GM18502 (cell line): ENCODE data around the gene LAMTOR5.

Experiments used
- ATAC-seq: cut with Tn5 transposase; IDR thresholded peaks from one replicate; pipeline ENCODE4 v1.9.1; 2021; ENCODE audit warnings: mild to moderate bottlenecking; ENCODE audit not compliant: unreplicated experiment, poor library complexity

The LAMTOR5 gene

GRCh38 chr1:110393286-110393685 is 14.2 kb downstream of the LAMTOR5 start:
- no peak for ATAC-seq

- no peak for ATAC-seq
Observed at GRCh38 chr1:110390692-110391245, 16.7 kb downstream of the LAMTOR5 start, which contains the start of gene SLC16A4. Gene SLC16A4, minus strand, starts transcription at chr1:110391026. Its CDS starts 1,703 bp downstream, at chr1:110389323.

GRCh38 chr1:110390096-110390495 is 17.4 kb downstream of the LAMTOR5 start:
- no peak for ATAC-seq

GRCh38 chr1:110387048-110387754 is 20.3 kb downstream of the LAMTOR5 start:
- ATAC-seq = no peak

DNA sequence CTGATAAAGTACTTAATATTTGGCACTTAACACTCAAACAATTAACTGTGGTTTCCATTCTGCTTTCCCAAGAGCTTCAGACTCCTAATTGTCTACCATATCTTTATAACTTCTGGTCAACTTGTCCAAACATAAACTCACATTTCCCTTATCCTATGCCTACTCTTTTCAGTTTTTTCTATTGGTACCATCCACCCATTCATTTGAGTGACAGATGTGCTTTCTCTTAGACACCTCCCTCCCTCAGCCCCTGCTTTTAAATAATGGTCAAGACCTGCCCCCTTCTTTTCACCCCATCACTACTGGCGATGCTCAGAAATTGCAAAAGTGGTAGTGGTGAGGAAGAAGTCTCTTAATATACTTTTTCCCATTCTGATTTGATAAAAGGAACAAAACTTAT is 22.1 kb downstream of the LAMTOR5 start:
- ATAC-seq = no peak

- ATAC-seq = peak; percentile 62
Observed at GRCh38 chr1:110384581-110385321, 22.7 kb downstream of the LAMTOR5 start.

DNA sequence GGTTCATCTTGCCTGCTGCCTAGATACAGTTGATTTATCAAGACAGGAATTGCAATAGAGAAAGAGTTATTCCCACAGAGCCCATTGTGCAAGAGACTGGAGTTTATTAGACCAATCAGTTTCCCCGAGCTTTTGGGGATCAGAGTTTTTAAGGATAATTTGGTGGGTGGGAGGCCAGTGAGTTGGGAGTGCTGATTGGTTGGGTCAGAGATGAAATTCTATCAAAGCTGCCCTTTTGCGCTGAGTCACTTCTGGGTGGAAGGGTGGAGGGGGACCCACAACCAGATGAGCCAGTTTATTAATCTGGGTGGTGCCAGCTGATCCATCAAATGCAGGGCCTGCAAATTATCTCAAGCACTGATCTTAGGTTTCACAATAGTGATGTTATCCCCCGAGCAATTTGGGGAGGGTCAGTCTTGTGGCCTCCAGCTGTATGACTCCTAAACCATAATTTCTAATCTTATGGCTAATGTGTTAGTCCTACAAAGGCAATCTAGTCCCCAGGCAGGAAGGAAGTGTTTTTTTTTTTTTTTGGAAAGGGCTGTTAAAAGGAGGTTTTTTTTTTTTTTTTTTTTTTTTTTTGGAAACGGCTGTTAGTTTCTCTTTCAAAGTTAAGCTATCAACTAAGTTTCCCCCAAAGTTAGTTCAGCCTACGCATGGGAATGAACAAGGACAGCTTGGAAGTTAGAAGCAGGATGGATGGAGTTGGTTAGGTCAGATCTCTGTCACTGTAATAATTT is 24.1 kb downstream of the LAMTOR5 start:
- no peak for ATAC-seq

GRCh38 chr1:110380672-110381283 is 26.7 kb downstream of the LAMTOR5 start:
- no peak for ATAC-seq

- no peak for ATAC-seq
Observed at GRCh38 chr1:110375490-110375889, 32.0 kb downstream of the LAMTOR5 start.

- ATAC-seq = no peak
Observed at GRCh38 chr1:110370827-110371226, 36.7 kb downstream of the LAMTOR5 start.

DNA sequence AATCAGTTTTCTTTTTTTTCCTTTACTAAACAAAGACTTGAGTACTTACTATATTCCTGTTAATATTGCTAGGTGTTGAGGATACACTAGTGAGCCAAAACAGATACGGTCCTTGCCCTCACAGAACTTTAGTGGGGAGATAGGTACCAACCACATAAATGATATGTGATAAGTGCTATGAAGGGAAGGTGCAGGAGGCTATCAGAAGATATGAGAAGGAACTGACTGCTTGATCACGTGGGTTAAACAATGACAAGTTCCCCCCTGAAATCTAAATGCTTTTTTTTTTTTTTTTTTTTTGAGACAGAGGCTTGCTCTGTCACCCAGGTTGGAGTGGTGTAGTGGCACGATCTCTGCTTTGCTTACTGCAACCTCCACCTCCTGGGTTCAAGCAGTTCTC is 43.3 kb downstream of the LAMTOR5 start:
- no peak for ATAC-seq

DNA sequence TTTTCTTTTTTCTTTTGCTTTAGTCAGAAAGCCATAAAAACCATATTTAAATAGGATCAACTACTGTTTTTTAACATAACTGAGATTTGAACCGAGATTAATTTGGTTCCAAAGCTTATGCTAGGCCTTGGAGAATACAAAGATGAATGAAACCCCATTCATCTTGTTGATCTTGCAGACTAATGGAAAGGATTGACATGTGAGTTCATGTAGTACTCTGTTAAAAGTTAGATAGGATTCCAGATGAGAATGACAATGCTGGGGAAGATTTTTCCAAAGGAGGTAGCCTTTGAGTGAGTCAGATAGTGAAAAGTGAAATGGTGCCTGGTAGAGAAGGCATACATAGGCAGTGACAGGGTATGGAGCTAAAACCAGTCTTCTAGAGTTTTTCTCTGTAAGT is 45.6 kb downstream of the LAMTOR5 start:
- no peak for ATAC-seq

DNA sequence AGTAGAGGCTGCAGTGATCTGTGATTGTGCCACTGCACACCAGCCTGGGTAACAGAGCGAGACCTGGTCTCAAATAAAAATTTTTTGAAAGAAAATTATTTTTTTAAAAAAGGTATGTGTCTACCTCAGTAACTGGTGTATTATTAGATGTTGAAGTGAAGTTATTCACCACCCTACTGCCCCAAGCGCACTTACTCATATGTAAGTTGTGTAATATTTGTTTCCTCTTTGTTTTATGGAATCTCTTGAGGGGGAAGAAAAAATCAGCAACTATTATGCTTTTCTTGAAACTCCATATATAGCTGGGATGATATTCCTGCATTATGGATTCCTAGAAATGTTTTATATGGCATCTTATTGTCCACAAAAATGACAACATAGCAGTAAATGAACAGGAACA is 47.1 kb downstream of the LAMTOR5 start:
- ATAC-seq = no peak

- no peak for ATAC-seq
Observed at GRCh38 chr1:110356379-110356778, 51.1 kb downstream of the LAMTOR5 start.

- no peak for ATAC-seq
Observed at GRCh38 chr1:110355321-110355720, 52.2 kb downstream of the LAMTOR5 start.
